ENCODE data around the gene ZFP57.

ZFP57 gene

GRCh38 chr6:29680904-29681303 is at the start of gene ZFP57:
ZFP57 (minus strand) TSS chr6:29681152; CDS start chr6:29677003, 4,149 bp downstream.
- DNase-seq (ENCODE audit: low spot score), result no peak
- in situ Hi-C loops (cut with MboI; ENCODE audit: low pct_unique_long_range_greater_than_20kb, low sequenced_read_pairs, unreplicated experiment), result no loop called here
- TF ChIP-seq CTCF (IDR thresholded peaks at IDR 0.05; ENCODE audit: extremely low read depth, insufficient read depth, missing control alignments), result no peak

GRCh38 chr6:29730575-29731126 is 49.7 kb upstream of the ZFP57 start:
- in situ Hi-C loops (cut with MboI; ENCODE audit: low pct_unique_long_range_greater_than_20kb, low sequenced_read_pairs, unreplicated experiment), result loop anchor here (10.0 kb wide), 1 partner anchor 104 kb away; no protein-coding TSS in a partner anchor
- no peak for DNase-seq (ENCODE audit: low spot score)
- TF ChIP-seq CTCF (IDR thresholded peaks at IDR 0.05; ENCODE audit: extremely low read depth, insufficient read depth, missing control alignments), result no peak

GRCh38 chr6:29729774-29730328 is 48.9 kb upstream of the ZFP57 start:
- in situ Hi-C loops (cut with MboI; ENCODE audit: low pct_unique_long_range_greater_than_20kb, low sequenced_read_pairs, unreplicated experiment), result loop anchor here (10.0 kb wide), 1 partner anchor 105 kb away; no protein-coding TSS in a partner anchor
- no peak for DNase-seq (ENCODE audit: low spot score)
- TF ChIP-seq CTCF (IDR thresholded peaks at IDR 0.05; ENCODE audit: extremely low read depth, insufficient read depth, missing control alignments), result no peak

GRCh38 chr6:29728875-29729270 is 47.9 kb upstream of the ZFP57 start:
- in situ Hi-C loops (cut with MboI; ENCODE audit: low pct_unique_long_range_greater_than_20kb, low sequenced_read_pairs, unreplicated experiment), result no loop called here
- no peak for DNase-seq (ENCODE audit: low spot score)
- TF ChIP-seq CTCF (IDR thresholded peaks at IDR 0.05; ENCODE audit: extremely low read depth, insufficient read depth, missing control alignments), result no peak

GRCh38 chr6:29728173-29728874 is 47.4 kb upstream of the ZFP57 start:
- no peak for DNase-seq (ENCODE audit: low spot score)
- TF ChIP-seq CTCF (IDR thresholded peaks at IDR 0.05; ENCODE audit: extremely low read depth, insufficient read depth, missing control alignments), result no peak
- in situ Hi-C loops (cut with MboI; ENCODE audit: low pct_unique_long_range_greater_than_20kb, low sequenced_read_pairs, unreplicated experiment), result no loop called here

GRCh38 chr6:29727637-29728036 is 46.7 kb upstream of the ZFP57 start:
- in situ Hi-C loops (cut with MboI; ENCODE audit: low pct_unique_long_range_greater_than_20kb, low sequenced_read_pairs, unreplicated experiment), result no loop called here
- no peak for TF ChIP-seq CTCF (IDR thresholded peaks at IDR 0.05; ENCODE audit: extremely low read depth, insufficient read depth, missing control alignments)

More at GRCh38 chr6:29727637-29728036, 46.7 kb upstream of the ZFP57 start:
- no peak for DNase-seq (ENCODE audit: low spot score)
